HK-2 (cell line): ENCODE measurements around the gene SMCR8.
"Not testable (repeated sequence)": the region's sequence is repeated elsewhere in the genome, so short reads cannot be mapped to it uniquely, and the experiment has no call there.

Experiments
- DNase-seq: peaks from one replicate; pipeline ENCODE4 v3.0.0-alpha.2; 2018; ENCODE audit not compliant: unreplicated experiment

Gene SMCR8

GRCh38 chr17:18315961-18316360 is 868 bp downstream of the SMCR8 start:
- DNase-seq: no peak

GRCh38 chr17:18318117-18318516 is 3.0 kb downstream of the SMCR8 start:
- no peak for DNase-seq

DNA sequence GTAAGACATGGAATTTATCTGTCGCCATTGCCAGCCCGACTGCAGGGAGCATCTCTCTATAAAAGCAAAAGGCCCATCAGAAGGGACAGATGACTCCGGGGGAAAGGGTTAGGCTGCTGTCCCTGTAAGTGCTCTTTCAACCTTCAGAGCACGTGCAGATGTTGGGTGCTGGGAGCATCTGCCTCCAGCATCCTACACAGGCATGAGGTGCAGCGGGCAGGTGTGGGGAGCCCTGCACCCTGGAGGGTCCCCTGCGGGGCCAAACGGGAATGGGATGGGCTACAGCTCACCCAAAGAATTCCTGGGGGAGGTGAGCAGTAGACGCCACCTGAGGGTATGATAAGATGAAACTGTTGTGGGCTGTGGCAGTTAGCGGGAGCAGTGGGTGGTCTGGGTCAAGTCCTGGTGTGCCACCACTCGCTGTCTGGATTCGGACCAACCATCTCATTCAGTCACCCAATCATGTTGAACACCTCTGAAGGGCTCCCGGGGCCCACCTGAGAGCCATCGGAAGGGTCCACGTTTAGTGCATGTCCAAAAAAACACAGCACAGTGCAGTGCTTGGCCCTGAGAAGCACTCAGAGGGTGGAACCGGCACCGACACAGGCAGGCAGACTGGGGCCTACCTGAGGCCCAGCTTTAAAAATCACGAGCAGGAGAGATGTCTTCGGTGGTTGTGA is 3.8 kb downstream of the SMCR8 start:
- no peak for DNase-seq

DNA sequence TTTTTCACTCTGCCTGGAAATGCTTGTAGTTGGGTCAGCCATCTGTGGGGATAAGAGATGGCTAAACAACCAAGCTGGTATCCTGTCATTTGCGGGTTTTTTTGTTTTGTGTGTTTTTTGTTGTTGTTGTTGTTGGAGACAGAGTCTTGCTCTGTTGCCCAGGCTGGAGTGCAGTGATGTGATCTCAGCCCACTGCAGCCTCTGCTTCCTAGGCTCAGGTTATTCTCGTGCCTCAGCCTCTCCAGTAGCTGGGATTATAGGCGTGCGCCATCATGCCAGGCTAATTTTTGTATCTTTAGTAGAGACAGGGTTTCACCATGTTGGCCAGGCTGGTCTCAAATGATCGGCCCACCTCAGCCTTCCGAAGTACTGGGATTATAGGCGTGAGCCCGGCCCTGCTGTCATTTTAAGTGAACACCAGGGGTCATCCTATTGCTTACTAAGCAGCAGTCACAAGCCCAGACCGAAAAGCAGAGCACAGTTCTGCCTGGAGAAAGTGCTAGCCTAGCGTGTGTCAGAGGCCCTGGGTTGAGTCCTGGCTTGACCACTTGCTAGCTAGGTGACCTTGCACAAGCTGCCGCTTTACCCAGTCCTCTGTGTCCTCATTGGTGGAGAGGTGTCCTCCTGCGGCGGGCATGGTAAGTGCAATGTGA is 4.6 kb downstream of the SMCR8 start:
- no peak for DNase-seq

- DNase-seq: no peak
These were observed 5.2 kb downstream of the SMCR8 start for GRCh38 chr17:18320301-18320700.

DNA sequence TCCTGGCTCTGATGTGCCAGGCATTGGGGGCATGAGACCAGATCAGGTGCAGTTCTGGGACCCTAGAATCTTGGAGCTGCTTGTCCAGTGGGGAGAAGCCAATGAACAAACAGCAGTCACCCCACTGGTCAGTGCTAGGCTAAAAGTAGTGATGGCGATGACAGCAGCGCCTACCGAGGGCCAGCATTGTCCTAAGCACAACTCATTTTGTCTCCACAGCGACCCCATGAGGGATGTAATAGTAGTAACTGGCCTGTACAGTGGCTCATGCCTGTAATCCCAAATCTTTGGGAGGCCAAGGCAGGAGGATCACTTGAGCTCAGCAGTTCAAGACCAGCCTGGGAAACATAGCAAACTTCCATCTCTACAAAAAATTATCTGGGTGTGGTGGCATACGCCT is 6.2 kb downstream of the SMCR8 start:
- no peak for DNase-seq

- no peak for DNase-seq
These were observed 7.4 kb downstream of the SMCR8 start for GRCh38 chr17:18322522-18322921.

DNA sequence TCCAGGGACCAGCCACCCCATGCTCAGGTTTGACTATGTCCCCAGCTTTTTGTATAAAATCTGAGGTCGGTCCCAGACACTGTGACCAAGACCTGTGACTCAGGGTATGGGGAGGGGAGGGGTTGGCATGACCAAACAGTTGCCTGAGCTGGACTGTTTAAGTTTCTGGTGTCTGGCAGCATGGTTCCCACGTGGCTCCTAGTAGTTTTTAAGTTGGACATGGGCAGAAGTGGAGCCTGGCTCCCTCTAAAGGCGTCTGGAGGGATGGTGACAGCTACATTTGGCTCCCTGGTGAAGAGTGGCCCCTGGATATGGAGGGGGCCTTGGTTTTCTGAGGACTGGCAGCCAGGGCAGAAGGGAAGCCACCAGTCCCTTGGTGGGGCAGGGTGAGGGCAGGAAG is 7.9 kb downstream of the SMCR8 start:
- peak; percentile 17 for DNase-seq

GRCh38 chr17:18323507-18324139 is 8.5 kb downstream of the SMCR8 start:
- no peak for DNase-seq

DNA sequence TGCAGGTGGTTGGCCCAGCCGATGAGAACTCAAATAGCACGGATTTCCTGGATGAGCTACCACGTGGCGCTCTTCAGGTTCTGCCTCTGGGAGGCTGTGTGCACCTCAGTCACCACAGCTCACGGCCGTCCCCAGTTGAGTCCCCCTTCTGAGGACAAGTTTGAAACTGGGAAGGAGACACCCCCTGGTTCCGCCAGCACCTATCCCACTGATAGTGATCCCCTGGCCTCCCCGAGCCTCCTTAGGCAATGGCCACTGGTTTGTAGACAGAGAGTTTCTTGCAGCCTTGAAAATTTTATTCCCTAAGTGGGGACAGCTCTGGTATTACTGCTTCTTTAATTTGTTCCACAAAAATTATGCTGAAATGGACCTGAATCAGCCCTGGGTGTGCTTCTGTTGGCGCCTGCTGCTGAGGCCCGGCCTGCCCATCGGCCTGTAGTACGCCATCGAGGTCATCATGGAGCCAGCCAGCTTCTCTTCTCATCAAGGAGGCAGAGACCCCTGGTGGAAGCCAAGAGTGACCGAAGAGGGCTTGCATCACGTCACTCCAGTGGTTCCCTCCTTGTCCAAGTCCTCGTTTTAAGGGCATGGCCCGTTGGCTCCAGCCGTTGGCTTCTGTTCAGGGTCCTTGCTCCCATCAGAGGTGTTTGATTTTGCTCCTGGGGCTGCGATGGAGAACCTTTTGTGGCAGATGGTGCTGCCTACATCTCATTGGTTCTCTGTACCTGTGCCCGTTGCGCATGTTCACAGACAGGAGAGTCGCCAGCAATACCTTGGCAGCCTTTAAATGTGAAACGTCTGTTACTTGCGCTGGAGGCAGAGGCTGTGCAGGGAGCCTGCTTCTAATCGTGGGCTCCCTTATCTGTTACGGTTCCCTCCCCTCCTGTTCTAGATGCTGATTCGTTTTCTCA is 9.3 kb downstream of the SMCR8 start:
- DNase-seq: no peak

- DNase-seq: no peak
These were observed 10.9 kb downstream of the SMCR8 start for GRCh38 chr17:18326039-18326438.

GRCh38 chr17:18326572-18326971 is 11.5 kb downstream of the SMCR8 start:
- DNase-seq: no peak

- no peak for DNase-seq
These were observed 12.0 kb downstream of the SMCR8 start for GRCh38 chr17:18327093-18327492.

GRCh38 chr17:18327556-18327955 is 12.5 kb downstream of the SMCR8 start:
- no peak for DNase-seq

DNA sequence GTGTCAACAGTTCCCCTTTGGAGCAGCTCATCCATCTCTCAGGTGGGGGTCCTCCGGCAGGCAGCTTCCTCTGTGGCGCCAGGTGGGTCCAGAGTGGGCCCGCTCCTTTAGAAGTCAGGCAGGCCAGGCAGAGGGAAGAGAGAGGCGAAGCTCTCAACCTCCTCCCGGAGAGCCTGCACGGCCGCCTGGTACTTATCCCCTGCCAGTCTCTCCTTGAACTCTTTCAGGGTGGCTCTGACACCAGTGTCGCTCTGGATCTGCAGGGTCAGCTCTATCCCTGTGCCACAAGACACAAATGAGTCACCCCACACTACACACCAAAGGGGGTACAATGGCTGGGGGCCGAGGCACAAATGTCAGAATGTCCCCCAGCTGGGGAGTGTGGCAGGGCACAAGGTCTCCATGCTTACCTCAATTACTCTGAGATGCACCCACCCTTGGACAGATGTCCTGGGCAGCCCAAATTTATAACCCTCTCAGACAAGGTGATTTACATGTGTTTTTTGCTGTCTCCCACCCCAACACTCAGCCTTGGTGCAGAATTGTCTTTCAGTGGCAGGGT is 13.6 kb downstream of the SMCR8 start:
- no peak for DNase-seq

- DNase-seq: no peak
These were observed 16.8 kb downstream of the SMCR8 start for GRCh38 chr17:18331879-18332278.

DNA sequence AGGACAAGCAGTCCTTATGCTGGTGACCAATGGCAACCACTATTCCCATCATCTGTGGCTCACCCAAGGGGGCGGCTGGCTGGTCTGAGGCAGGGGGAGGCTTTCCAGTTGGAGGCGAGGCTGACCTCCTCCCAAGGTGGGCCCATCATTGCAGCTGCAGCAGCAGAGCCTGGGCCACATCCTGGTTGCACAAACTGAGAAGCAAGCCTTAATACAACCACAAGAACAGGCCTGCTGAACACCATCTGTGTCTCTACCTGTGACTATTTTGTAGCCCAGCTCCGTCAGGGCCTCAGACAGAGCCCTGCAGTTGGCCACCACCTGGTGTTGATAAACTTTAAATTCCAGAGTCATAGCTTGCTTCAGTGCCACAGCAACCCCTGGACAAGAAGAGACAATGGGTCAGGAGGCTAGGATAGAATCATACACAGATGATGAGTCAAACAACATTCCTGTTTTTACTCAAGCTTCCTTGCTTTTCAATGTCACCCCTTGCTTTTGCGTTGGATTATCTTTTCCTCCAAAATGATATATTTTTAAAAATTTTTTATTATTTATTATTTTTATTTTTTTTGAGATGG is 17.9 kb downstream of the SMCR8 start:
- no peak for DNase-seq

DNA sequence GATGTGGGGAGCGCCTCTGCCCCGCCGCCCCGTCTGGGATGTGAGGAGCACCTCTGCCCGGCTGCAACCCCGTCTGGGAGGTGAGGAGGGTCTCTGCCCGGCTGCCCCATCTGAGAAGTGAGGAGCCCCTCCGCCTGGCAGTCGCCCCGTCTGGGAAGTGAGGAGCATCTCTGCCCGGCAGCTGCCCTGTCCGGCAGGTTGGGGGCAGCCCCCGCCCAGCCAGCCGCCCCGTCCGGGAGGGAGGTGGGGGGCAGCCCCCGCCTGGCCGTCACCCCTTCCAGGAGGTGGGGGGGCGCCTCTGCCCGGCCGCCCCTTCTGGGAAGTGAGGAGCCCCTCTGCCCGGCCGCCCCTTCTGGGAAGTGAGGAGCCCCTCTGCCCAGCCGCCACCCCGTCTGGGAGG is 23.1 kb downstream of the SMCR8 start:
- not testable (repeated sequence) for DNase-seq

GRCh38 chr17:18339933-18340332 is 24.8 kb downstream of the SMCR8 start:
- DNase-seq: no peak

DNA sequence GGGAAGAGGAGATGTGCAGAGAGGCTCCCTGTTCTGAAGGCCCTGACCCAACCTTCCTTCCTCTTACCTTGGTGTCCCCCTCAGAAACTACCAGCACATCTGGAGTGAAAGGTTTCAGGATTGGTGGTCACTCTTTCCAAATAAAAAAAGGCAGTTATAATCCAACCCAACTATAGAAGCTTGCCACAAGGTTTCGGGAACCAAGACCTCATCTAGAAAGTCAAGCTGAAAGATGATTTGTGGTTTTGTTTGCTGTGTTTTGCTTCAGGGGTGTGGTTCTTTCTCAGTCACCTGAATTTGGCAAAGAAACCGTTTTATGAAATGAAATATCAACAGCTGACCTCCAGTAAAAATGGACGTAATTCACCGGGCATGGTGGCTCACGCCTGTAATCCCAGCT is 28.9 kb downstream of the SMCR8 start:
- DNase-seq: no peak

GRCh38 chr17:18353541-18353940 is 38.4 kb downstream of the SMCR8 start:
- DNase-seq: no peak

DNA sequence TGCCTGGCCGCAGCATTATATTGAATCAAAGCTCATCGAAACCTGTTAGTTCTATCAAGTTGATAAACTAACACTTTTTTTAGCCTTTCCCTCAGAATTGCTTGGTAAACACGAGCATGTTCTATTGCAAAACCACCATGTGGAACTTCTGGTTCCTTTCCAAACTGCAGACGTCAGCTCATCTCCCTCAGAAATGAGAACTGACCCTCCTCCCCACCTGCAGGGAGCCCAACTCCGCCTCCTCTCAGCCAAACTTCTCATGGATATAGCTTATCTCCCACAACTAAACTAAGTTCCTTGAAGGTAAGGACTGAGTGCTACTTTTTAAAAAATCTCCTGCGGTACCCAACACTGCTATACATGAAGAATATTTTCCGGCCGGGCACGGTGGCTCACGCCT is 41.5 kb downstream of the SMCR8 start:
- no peak for DNase-seq
